Endodermal cell (in vitro differentiated cells): ENCODE measurements around the gene TM9SF3. TPM values are rescaled to one million over a fixed set of nuclear protein-coding genes. Genes with fewer than 3 reads are reported as not detected.

Source experiments
- DNase-seq: peaks from one replicate; pipeline ENCODE4 v3.0.0-alpha.2; 2017
- H3K27ac ChIP-seq: 2 replicates; pipeline ENCODE4 v1.5.1; 2013; ENCODE audit warnings: mild to moderate bottlenecking, low read depth, low read length, moderate library complexity
- H3K27me3 ChIP-seq: 2 replicates; pipeline ENCODE4 v1.6.1; 2013; ENCODE audit warnings: mild to moderate bottlenecking, low read length, moderate library complexity; ENCODE audit not compliant: insufficient read depth, control insufficient read depth, poor library complexity, severe bottlenecking
- H3K36me3 ChIP-seq: 2 replicates; pipeline ENCODE4 v1.7.0; 2013; ENCODE audit warnings: mild to moderate bottlenecking, low read length, moderate library complexity; ENCODE audit not compliant: control insufficient read depth, insufficient read depth
- H3K4me1 ChIP-seq: one replicate; pipeline ENCODE4 v1.7.0; 2013; ENCODE audit warnings: low read length; ENCODE audit not compliant: control insufficient read depth, insufficient read depth
- H3K4me3 ChIP-seq: 2 replicates; pipeline ENCODE4 v1.5.1; 2013; ENCODE audit warnings: mild to moderate bottlenecking, low read length, moderate library complexity
- H3K9ac ChIP-seq: 2 replicates; pipeline ENCODE4 v1.6.1; 2013; ENCODE audit warnings: mild to moderate bottlenecking, low read length, moderate library complexity; ENCODE audit not compliant: poor library complexity, severe bottlenecking; ENCODE audit errors: extremely low read depth
- H3K9me3 ChIP-seq: 2 replicates; pipeline ENCODE4 v1.6.1; 2013; ENCODE audit warnings: mild to moderate bottlenecking, low read length, moderate library complexity; ENCODE audit not compliant: control insufficient read depth
- H3K27ac Mint-ChIP-seq: 2 replicates; pipeline ENCODE4 v1.8.0; 2020; ENCODE audit warnings: mixed read lengths
- H3K27me3 Mint-ChIP-seq: 2 replicates; pipeline ENCODE4 v1.8.0; 2021; ENCODE audit warnings: mild to moderate bottlenecking, mixed read lengths; ENCODE audit not compliant: insufficient read depth
- H3K36me3 Mint-ChIP-seq: 2 replicates; pipeline ENCODE4 v1.8.0; 2020; ENCODE audit warnings: low read depth, mixed read lengths
- H3K4me1 Mint-ChIP-seq: 2 replicates; pipeline ENCODE4 v1.8.0; 2020; ENCODE audit warnings: mixed read lengths
- H3K4me3 Mint-ChIP-seq: 2 replicates; pipeline ENCODE4 v1.8.0; 2020; ENCODE audit warnings: mild to moderate bottlenecking, moderate library complexity, mixed read lengths
- H3K9me3 Mint-ChIP-seq: 2 replicates; pipeline ENCODE4 v1.8.0; 2020; ENCODE audit warnings: mild to moderate bottlenecking, mixed read lengths
- CTCF ChIP-seq: fragments of 200-600 bp; sonication (generic); conservative IDR thresholded peaks from 2 replicates; pipeline ENCODE4 v1.5.0; 2021; ENCODE audit warnings: antibody characterized with exemption, mild to moderate bottlenecking
- WGBS, 2 experiments: methylation state at CpG; one replicate each; pipeline versions ENCODE4 v1.1.5 to v1.1.7; 2013; ENCODE audit warnings: missing lambda C conversion rate in 2 of 2, mixed read lengths in 1 of 2; ENCODE audit not compliant: insufficient coverage in 1 of 2, insufficient read length in 1 of 2; 5-methylcytosine and 5-hydroxymethylcytosine counted together
- total RNA-seq, 2 donors: library from RNA; stranded (reverse); fragmentation: NEBNext Ultra II Directional in 1 of 2; extraction: Animal tissue kit (Norgen Biotek cat#: 25700) in 1 of 2; gene quantifications; 2 replicates in 1 of 2; 3 replicates in 1 of 2; pipeline ENCODE4 v1.2.1, GENCODE V29; 2021

The TM9SF3 gene
- total RNA-seq, 2 donors from 2014 or later: 134 to 137 TPM

DNA sequence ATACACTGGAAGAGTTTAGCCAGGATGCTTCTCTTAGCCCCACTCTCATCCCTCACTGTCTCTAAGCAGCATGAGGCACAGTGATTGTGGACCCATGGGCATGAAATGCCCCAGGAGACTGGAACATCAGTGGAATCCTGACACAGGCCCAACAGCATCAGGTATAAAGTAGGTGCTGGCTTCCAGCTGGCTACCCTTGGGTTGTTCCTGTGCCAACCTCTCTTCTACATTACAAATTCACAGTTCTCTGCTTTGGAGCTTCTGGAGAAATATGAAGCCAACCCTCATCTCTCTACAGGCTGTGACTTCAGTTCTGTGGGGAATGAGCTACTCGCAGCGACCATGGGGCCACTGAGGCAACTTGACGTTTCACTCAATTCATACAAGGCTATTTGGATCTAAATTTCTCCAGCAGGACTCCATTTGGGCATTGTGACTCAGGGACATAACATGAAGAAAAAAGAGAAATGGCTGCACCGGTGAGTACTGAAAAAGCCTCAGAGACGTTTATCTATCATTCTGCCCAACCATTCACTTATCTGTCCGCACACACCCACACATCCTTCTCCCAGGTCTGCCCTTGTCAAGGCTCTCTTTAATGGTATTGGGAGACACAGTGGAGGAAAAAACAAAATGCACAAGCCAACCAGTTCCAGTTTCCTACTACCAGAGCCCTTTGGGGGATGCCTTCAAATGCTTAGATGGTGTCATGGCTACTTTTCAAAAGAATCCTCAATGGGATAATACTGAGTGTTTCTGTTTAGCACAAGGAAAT is 35.4 kb upstream of the TM9SF3 start:
- Histone ChIP-seq H3K9me3 (no peaks in the 10 kb centered on the region), H3K36me3 (no peaks in the 10 kb centered on the region), H3K4me1 (no peaks in the 10 kb centered on the region), H3K9ac (no peak overlapping the region), H3K27me3 (no peaks in the 10 kb centered on the region), H3K4me3 (no peak overlapping the region), H3K27ac (no peak overlapping the region)
- no peak for DNase-seq
- 91% methylated on average over 6 of the region's 6 CpGs; no CpG with 5 or more reads in 1 of the 2 experiments for WGBS, 2 experiments
- no peak overlapping the region for H3K27ac Mint-ChIP-seq
- no peaks in the 10 kb centered on the region for H3K27me3 Mint-ChIP-seq
- peaks cover 2% of the 10 kb centered on the region for H3K36me3 Mint-ChIP-seq
- no peak overlapping the region for H3K4me3 Mint-ChIP-seq
- H3K9me3 Mint-ChIP-seq: no peaks in the 10 kb centered on the region
- TF ChIP-seq CTCF: no peak
- H3K4me1 Mint-ChIP-seq: no peaks in the 10 kb centered on the region

- no peaks in the 10 kb centered on the region for H3K27me3 ChIP-seq
- peaks cover 4% of the 10 kb centered on the region for H3K36me3 Mint-ChIP-seq
- H3K4me3 Mint-ChIP-seq: no peak overlapping the region
- no peak for DNase-seq
- WGBS, 2 experiments: 90 to 94% methylated on average over 11 to 17 of the region's 17 CpGs
- H3K4me3 ChIP-seq: no peak overlapping the region
- no peaks in the 10 kb centered on the region for H3K27me3 Mint-ChIP-seq
- H3K9me3 Mint-ChIP-seq: no peaks in the 10 kb centered on the region
- H3K9ac ChIP-seq: no peak overlapping the region
- H3K4me1 ChIP-seq: no peaks in the 10 kb centered on the region
- no peaks in the 10 kb centered on the region for H3K9me3 ChIP-seq
- no peak for TF ChIP-seq CTCF
- H3K4me1 Mint-ChIP-seq: no peaks in the 10 kb centered on the region
- no peak overlapping the region for H3K27ac Mint-ChIP-seq
- no peaks in the 10 kb centered on the region for H3K36me3 ChIP-seq
- no peak overlapping the region for H3K27ac ChIP-seq
These were observed 33.3 kb upstream of the TM9SF3 start for GRCh38 chr10:96619796-96620773.

GRCh38 chr10:96619120-96619519 is 32.3 kb upstream of the TM9SF3 start:
- no peak overlapping the region for H3K27ac ChIP-seq
- Mint-ChIP-seq H3K9me3 (no peaks in the 10 kb centered on the region), H3K36me3 (peaks cover 4% of the 10 kb centered on the region), H3K27me3 (no peaks in the 10 kb centered on the region), H3K4me3 (no peak overlapping the region), H3K27ac (no peak overlapping the region), H3K4me1 (no peaks in the 10 kb centered on the region)
- H3K36me3 ChIP-seq: no peaks in the 10 kb centered on the region
- no peak overlapping the region for H3K4me3 ChIP-seq
- DNase-seq: no peak
- WGBS, 2 experiments: 92 to 95% methylated on average over 8 to 11 of the region's 11 CpGs
- TF ChIP-seq CTCF: no peak
- H3K4me1 ChIP-seq: no peaks in the 10 kb centered on the region
- H3K27me3 ChIP-seq: no peaks in the 10 kb centered on the region
- H3K9ac ChIP-seq: no peak overlapping the region
- H3K9me3 ChIP-seq: no peaks in the 10 kb centered on the region
